Muscle of leg (tissue), 11 donors: ENCODE data around the gene ACOD1. TPM values are rescaled to one million over a fixed set of nuclear protein-coding genes. Genes with fewer than 3 reads are reported as not detected.

Experiments used
- DNase-seq: peaks from one replicate; pipeline ENCODE4 v3.0.0; 2013
- H3K27ac ChIP-seq: one replicate; pipeline ENCODE4 v1.5.1; 2013; ENCODE audit warnings: mild to moderate bottlenecking, low read length, control low read depth
- H3K27me3 ChIP-seq: one replicate; pipeline ENCODE4 v1.6.1; 2013; ENCODE audit warnings: low read length; ENCODE audit not compliant: control insufficient read depth, insufficient read depth
- H3K36me3 ChIP-seq: one replicate; pipeline ENCODE4 v1.6.1; 2013; ENCODE audit warnings: low read length; ENCODE audit not compliant: control insufficient read depth, insufficient read depth
- H3K4me1 ChIP-seq: one replicate; pipeline ENCODE4 v1.6.1; 2013; ENCODE audit warnings: low read length; ENCODE audit not compliant: control insufficient read depth, insufficient read depth
- H3K4me3 ChIP-seq: one replicate; pipeline ENCODE4 v1.5.1; 2013; ENCODE audit warnings: low read length, control low read depth
- H3K9me3 ChIP-seq: replicated peaks from 2 replicates; pipeline ENCODE4 v1.6.1; 2013; ENCODE audit warnings: low read depth, low read length; ENCODE audit not compliant: control insufficient read depth
- WGBS: methylation state at CpG from one replicate; pipeline ENCODE4 v1.1.5; 2013; ENCODE audit warnings: missing lambda C conversion rate; ENCODE audit not compliant: insufficient coverage; 5-methylcytosine and 5-hydroxymethylcytosine counted together
- polyA plus RNA-seq, 8 donors: library from polyadenylated mRNA; unstranded; fragments of 120-200 nt; gene quantifications; one replicate each; pipeline versions ENCODE4 v1.2.1 to v1.2.3, GENCODE V29; 2013; ENCODE audit warnings: inconsistent platforms in 1 of 8, low replicate concordance in 1 of 8; ENCODE audit not compliant: insufficient read length in 8 of 8, insufficient read depth in 1 of 8
- total RNA-seq: library from RNA; stranded (reverse); fragments of 120-200 nt; gene quantifications from one replicate; pipeline ENCODE4 v1.2.4, GENCODE V29; 2013

Gene ACOD1
- total and polyA plus RNA-seq, 9 donors: not detected

DNA sequence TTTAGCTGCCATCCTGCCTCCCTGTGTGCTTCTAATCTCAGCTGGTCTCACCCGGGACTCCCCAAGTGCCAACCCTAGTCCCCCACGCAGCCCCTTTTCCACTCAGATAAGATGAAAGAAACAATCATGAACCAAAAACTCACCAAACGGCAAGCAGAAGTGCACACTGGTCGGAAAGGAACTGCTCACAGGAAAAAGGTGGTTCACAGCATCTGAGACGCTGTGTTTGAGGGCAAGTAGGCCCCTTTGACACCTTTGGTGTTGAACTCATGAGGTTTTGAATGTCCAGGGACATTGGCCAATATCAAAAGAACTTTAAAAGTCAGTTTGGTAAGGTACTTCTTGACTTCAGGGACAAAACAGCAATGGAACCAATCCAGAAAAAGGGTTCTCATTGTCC lies 20.4 kb upstream of the ACOD1 start:
- H3K9me3 ChIP-seq: no peaks in the 10 kb centered on the region
- no peaks in the 10 kb centered on the region for H3K4me1 ChIP-seq
- H3K27ac ChIP-seq: no peak overlapping the region
- no peaks in the 10 kb centered on the region for H3K27me3 ChIP-seq
- no peak for DNase-seq
- 89% methylated on average over 2 of the region's 5 CpGs for WGBS
- H3K4me3 ChIP-seq: no peak overlapping the region
- H3K36me3 ChIP-seq: no peaks in the 10 kb centered on the region

DNA sequence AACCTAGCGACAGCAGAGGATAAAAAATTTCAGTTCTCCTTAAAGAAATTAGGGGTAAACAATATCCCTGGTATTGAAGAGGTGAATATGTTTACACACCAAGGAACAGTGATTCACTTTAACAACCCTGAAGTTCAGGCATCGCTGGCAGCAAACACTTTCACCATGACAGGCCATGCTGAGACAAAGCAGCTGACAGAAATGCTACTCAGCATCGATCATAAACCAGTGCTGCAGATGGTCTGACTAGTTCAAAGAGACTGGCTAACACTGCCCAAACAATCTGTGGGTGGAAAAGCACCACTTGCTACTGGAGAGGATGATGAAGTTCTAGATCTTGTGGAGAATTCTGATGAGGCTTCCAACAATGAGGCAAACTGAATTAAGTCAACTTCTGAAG lies 19.9 kb upstream of the ACOD1 start:
- Histone ChIP-seq H3K36me3 (no peaks in the 10 kb centered on the region), H3K4me1 (no peaks in the 10 kb centered on the region), H3K9me3 (no peaks in the 10 kb centered on the region), H3K27me3 (no peaks in the 10 kb centered on the region), H3K27ac (no peak overlapping the region), H3K4me3 (no peak overlapping the region)
- DNase-seq: no peak
- WGBS: 71% methylated on average over 1 of the region's 3 CpGs

GRCh38 chr13:76929320-76929719 lies 19.0 kb upstream of the ACOD1 start:
- Histone ChIP-seq H3K4me3 (no peak overlapping the region), H3K27ac (no peak overlapping the region), H3K27me3 (no peaks in the 10 kb centered on the region), H3K4me1 (peaks cover 2% of the 10 kb centered on the region), H3K9me3 (no peaks in the 10 kb centered on the region), H3K36me3 (no peaks in the 10 kb centered on the region)
- 89% methylated on average over 3 of the region's 8 CpGs for WGBS
- DNase-seq: no peak

- Histone ChIP-seq H3K27me3 (no peaks in the 10 kb centered on the region), H3K4me1 (peaks cover 5% of the 10 kb centered on the region), H3K9me3 (no peaks in the 10 kb centered on the region), H3K36me3 (no peaks in the 10 kb centered on the region), H3K4me3 (no peak overlapping the region), H3K27ac (no peak overlapping the region)
- no CpG with 5 or more reads among the region's 2 CpGs for WGBS
- peak; percentile 64 for DNase-seq
These were observed 18.4 kb upstream of the ACOD1 start for GRCh38 chr13:76929851-76930374.

GRCh38 chr13:76932076-76932475 lies 16.2 kb upstream of the ACOD1 start:
- DNase-seq: peak; percentile 69
- Histone ChIP-seq H3K27ac (no peak overlapping the region), H3K9me3 (peaks cover 2% of the 10 kb centered on the region), H3K27me3 (no peaks in the 10 kb centered on the region), H3K4me3 (no peak overlapping the region), H3K4me1 (peaks cover 5% of the 10 kb centered on the region), H3K36me3 (no peaks in the 10 kb centered on the region)
- WGBS: 50% methylated on average over 1 of the region's 4 CpGs

DNA sequence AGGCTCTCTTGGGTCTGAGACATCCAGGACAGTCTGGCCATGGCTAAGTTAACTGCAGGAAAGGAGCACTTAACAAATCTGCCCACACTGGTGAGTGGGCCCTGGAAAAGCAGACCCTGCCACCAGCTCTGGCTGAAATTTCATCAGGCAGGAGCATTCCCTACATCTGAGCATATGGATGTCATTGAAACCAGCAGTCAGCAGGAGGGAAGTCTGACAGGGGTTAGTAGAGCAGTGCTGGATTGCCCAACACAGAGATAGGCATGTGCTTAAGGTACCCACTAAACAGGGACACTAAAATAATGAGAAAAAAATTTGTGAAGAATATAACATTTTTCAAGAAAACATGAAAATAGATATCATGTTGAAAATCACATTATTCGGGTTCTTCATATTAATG lies 13.6 kb upstream of the ACOD1 start:
- H3K4me3 ChIP-seq: no peak overlapping the region
- WGBS: no CpG with 5 or more reads among the region's 1 CpG
- no peak for DNase-seq

GRCh38 chr13:76936763-76937162 lies 11.5 kb upstream of the ACOD1 start:
- 93% methylated on average over 2 of the region's 2 CpGs for WGBS
- no peaks in the 10 kb centered on the region for H3K27me3 ChIP-seq
- H3K4me1 ChIP-seq: peaks cover 10% of the 10 kb centered on the region
- H3K27ac ChIP-seq: peak overlapping the region; percentile 49
- peaks cover 2% of the 10 kb centered on the region for H3K9me3 ChIP-seq
- H3K36me3 ChIP-seq: no peaks in the 10 kb centered on the region
- H3K4me3 ChIP-seq: no peak overlapping the region
- no peak for DNase-seq

More for the DNA sequence above, 13.6 kb upstream of the ACOD1 start:
- Histone ChIP-seq H3K36me3 (no peaks in the 10 kb centered on the region), H3K9me3 (peaks cover 2% of the 10 kb centered on the region), H3K4me1 (peaks cover 10% of the 10 kb centered on the region), H3K27ac (no peak overlapping the region), H3K27me3 (no peaks in the 10 kb centered on the region)

DNA sequence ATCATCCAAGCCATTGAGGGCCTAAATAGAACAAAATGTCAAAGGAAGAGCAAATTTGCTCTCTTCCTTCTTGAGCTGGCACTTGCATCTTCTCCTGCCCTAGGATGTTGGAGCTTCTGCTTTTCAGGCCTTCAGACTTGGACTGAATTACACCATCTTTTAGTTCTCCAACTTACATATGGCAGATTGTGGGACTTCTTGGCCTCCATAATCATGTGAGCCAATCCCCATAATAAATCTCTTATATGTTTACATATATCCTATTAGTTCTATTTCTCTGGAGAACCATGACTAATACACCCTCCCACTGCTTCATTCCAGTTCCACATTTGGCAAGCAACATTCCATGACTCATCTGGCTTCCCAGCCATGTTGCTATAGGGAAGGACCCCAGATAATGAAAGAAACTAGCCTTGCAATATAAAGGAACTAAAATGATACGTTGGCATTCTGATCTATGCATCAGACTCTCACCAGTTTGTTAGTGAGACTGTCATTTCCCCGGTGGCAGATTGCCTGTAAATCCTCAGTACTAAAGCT lies 11.0 kb upstream of the ACOD1 start:
- 23% methylated on average over 2 of the region's 2 CpGs for WGBS

GRCh38 chr13:76939215-76939614 lies 9.1 kb upstream of the ACOD1 start:
- DNase-seq: no peak
- Histone ChIP-seq H3K27me3 (no peaks in the 10 kb centered on the region), H3K9me3 (peaks cover 2% of the 10 kb centered on the region), H3K27ac (no peak overlapping the region), H3K4me3 (no peak overlapping the region), H3K36me3 (no peaks in the 10 kb centered on the region), H3K4me1 (peaks cover 9% of the 10 kb centered on the region)
- no CpG with 5 or more reads among the region's 3 CpGs for WGBS

More for the DNA sequence above, 11.0 kb upstream of the ACOD1 start:
- Histone ChIP-seq H3K36me3 (no peaks in the 10 kb centered on the region), H3K4me3 (no peak overlapping the region), H3K27me3 (no peaks in the 10 kb centered on the region), H3K27ac (peak overlapping the region; percentile 69), H3K9me3 (peaks cover 2% of the 10 kb centered on the region), H3K4me1 (peaks cover 10% of the 10 kb centered on the region)
- peak; percentile 93 for DNase-seq

GRCh38 chr13:76942363-76942762 lies 5.9 kb upstream of the ACOD1 start:
- 100% methylated on average over 3 of the region's 4 CpGs for WGBS
- H3K4me1 ChIP-seq: peaks cover 5% of the 10 kb centered on the region

GRCh38 chr13:76943646-76944045 lies 4.7 kb upstream of the ACOD1 start:
- no peak overlapping the region for H3K27ac ChIP-seq
- no peaks in the 10 kb centered on the region for H3K4me1 ChIP-seq
- H3K4me3 ChIP-seq: no peak overlapping the region
- H3K36me3 ChIP-seq: no peaks in the 10 kb centered on the region
- DNase-seq: no peak
- no CpG with 5 or more reads among the region's 2 CpGs for WGBS
- H3K9me3 ChIP-seq: peaks cover 3% of the 10 kb centered on the region
- H3K27me3 ChIP-seq: no peaks in the 10 kb centered on the region

More at GRCh38 chr13:76942363-76942762, 5.9 kb upstream of the ACOD1 start:
- Histone ChIP-seq H3K36me3 (no peaks in the 10 kb centered on the region), H3K4me3 (no peak overlapping the region), H3K27ac (no peak overlapping the region), H3K9me3 (peaks cover 3% of the 10 kb centered on the region), H3K27me3 (no peaks in the 10 kb centered on the region)
- no peak for DNase-seq
